Panc1 (cell line): ENCODE results near the gene ABCB1. TPM values are rescaled to one million over a fixed set of nuclear protein-coding genes. Genes with fewer than 3 reads are reported as not detected.

Experiments used
- ATAC-seq: fragments of 200-7000 bp; cut with Tn5 transposase; 2 replicates; pipeline ENCODE4 v1.9.1; 2020; ENCODE audit warnings: mild to moderate bottlenecking, moderate library complexity
- BruUV-seq: library from RNA; stranded (reverse); fragments of 400-500 nt; replicated peaks from 2 replicates; lab custom pipeline; 2021; lab: Mats Ljungman, UMichigan
- CTCF ChIA-PET: fragments of 300-600 bp; sonication (Branson Sonifier 250); formaldehyde crosslinking; loops from one replicate; lab custom pipeline; 2022; ENCODE audit warnings: antibody characterized with exemption; lab: Charles Lee
- POLR2A ChIA-PET: fragments of 300-600 bp; sonication (Branson Sonifier 250); formaldehyde crosslinking; loops from one replicate; lab custom pipeline; 2022; ENCODE audit warnings: antibody characterized with exemption; lab: Charles Lee
- DNase-seq: peaks from one replicate; pipeline ENCODE4 v3.0.0-alpha.2; 2010; ENCODE audit warnings: low read depth, low spot score
- H3K27ac ChIP-seq: 2 replicates; pipeline ENCODE4 v1.5.1; 2011; ENCODE audit warnings: mild to moderate bottlenecking, low read length, inconsistent platforms
- H3K27me3 ChIP-seq: fragments of 200-500 bp; sonication (Bioruptor generic); 2 replicates; pipeline ENCODE4 v1.6.0; 2014; ENCODE audit warnings: low read length, inconsistent platforms; ENCODE audit not compliant: control insufficient read depth, insufficient read depth
- H3K36me3 ChIP-seq: fragments of 200-500 bp; sonication (Bioruptor generic); 2 replicates; pipeline ENCODE4 v1.5.1; 2014; ENCODE audit warnings: inconsistent platforms, mild to moderate bottlenecking, low read length, moderate library complexity; ENCODE audit not compliant: control insufficient read depth, insufficient read depth
- H3K4me1 ChIP-seq: 2 replicates; pipeline ENCODE4 v1.5.1; 2011; ENCODE audit warnings: inconsistent platforms, mild to moderate bottlenecking, low read length, moderate library complexity; ENCODE audit not compliant: control insufficient read depth, insufficient read depth
- H3K4me3 ChIP-seq, 2 experiments: 2 replicates each; pipeline ENCODE4 v1.5.1; 2011 to 2012; ENCODE audit warnings: low read depth in 2 of 2, low read length in 2 of 2, mild to moderate bottlenecking in 2 of 2, inconsistent platforms in 1 of 2, moderate library complexity in 1 of 2
- H3K9me3 ChIP-seq: fragments of 200-500 bp; sonication (Bioruptor generic); 2 replicates; pipeline ENCODE4 v1.5.1; 2014; ENCODE audit warnings: low read depth, mild to moderate bottlenecking, inconsistent platforms, low read length, moderate library complexity; ENCODE audit not compliant: control insufficient read depth, insufficient read depth
- CTCF ChIP-seq: fragments of 450-650 bp; IDR thresholded peaks from 2 replicates; pipeline ENCODE4 v1.5.1; 2017; ENCODE audit warnings: mild to moderate bottlenecking
- POLR2AphosphoS5 ChIP-seq: IDR thresholded peaks from 2 replicates; pipeline ENCODE4 v1.6.1; 2012; ENCODE audit warnings: mild to moderate bottlenecking, low read depth, low read length, moderate library complexity
- REST ChIP-seq, 2 experiments: IDR thresholded peaks; 2 replicates each; pipeline ENCODE4 v1.6.1; 2011 to 2012; ENCODE audit warnings: low read depth in 2 of 2, control low read depth in 1 of 2, low read length in 1 of 2, mild to moderate bottlenecking in 1 of 2, moderate library complexity in 1 of 2; ENCODE audit not compliant: insufficient read depth in 1 of 2
- SIN3A ChIP-seq: IDR thresholded peaks from 2 replicates; pipeline ENCODE4 v1.6.1; 2012; ENCODE audit warnings: low read depth, mild to moderate bottlenecking, low read length, moderate library complexity, borderline replicate concordance; ENCODE audit not compliant: insufficient read depth
- TCF7L2 ChIP-seq: IDR thresholded peaks from 2 replicates; pipeline ENCODE4 v1.6.1; 2011; ENCODE audit warnings: mild to moderate bottlenecking, low read depth, low read length, inconsistent platforms
- in situ Hi-C: cut with HindIII; loops from 2 replicates; pipeline ENCODE4 v1.10.0; 2016; ENCODE audit warnings: low sequenced_read_pairs, low pct_unique_long_range_greater_than_20kb
- intact Hi-C: fragments of 100-400 bp; cut with micrococcal nuclease; formaldehyde crosslinking; loops from one replicate; pipeline ENCODE4 v1.10.0; 2022; ENCODE audit not compliant: unreplicated experiment
- total RNA-seq: library from RNA; stranded (reverse); gene quantifications from one replicate; pipeline ENCODE4 v1.2.1, GENCODE V29; 2021; ENCODE audit not compliant: unreplicated experiment

The ABCB1 gene
- total RNA-seq, 1 experiment from 2014 or later: 0.67 TPM

- BruUV-seq: no TSS peak
- DNase-seq: no peak
- ChIA-PET POLR2A (interaction anchor here (0.6 kb wide), 1 partner anchor 596 kb away, joined by 9 read pairs; no protein-coding TSS in a partner anchor), CTCF (no interaction called here)
- intact Hi-C loops (loop anchor here (5.0 kb wide), 1 partner anchor 248 kb away; the partner anchor contains the start of genes DBF4 and SLC25A40), in situ Hi-C loops (no loop called here)
- H3K4me1 ChIP-seq: no peaks in the 10 kb centered on the region
- H3K36me3 ChIP-seq: no peaks in the 10 kb centered on the region; the same call in 1 of the 2 replicates
- H3K27me3 ChIP-seq: peaks cover 9% of the 10 kb centered on the region
- ATAC-seq: 0 out of 2 replicates have a peak, but pooled peaks have one; percentile 39
- TF ChIP-seq CTCF (no peak), POLR2AphosphoS5 (no peak), SIN3A (no peak), TCF7L2 (no peak), REST (IDR thresholded peaks at IDR 0.05; ENCODE audit: insufficient read depth in 1 of 2, low read depth in 2 of 2, low read length in 1 of 2) (no peak)
- no peaks in the 10 kb centered on the region for H3K9me3 ChIP-seq
- H3K27ac ChIP-seq: no peak overlapping the region
- peak overlapping the region; percentile 59 to 68 for H3K4me3 ChIP-seq
Measured at GRCh38 chr7:87628780-87629569, 28.3 kb upstream of the ABCB1 start.

- TF ChIP-seq SIN3A: no peak
- no peak for TF ChIP-seq REST (IDR thresholded peaks at IDR 0.05; ENCODE audit: insufficient read depth in 1 of 2, low read depth in 2 of 2, low read length in 1 of 2)
- no peak for TF ChIP-seq POLR2AphosphoS5
- TF ChIP-seq TCF7L2: no peak
- no peak for TF ChIP-seq CTCF
- Histone ChIP-seq H3K9me3 (no peaks in the 10 kb centered on the region), H3K36me3 (no peaks in the 10 kb centered on the region; the same call in 1 of the 2 replicates), H3K4me1 (no peaks in the 10 kb centered on the region), H3K27me3 (peaks cover 9% of the 10 kb centered on the region), H3K4me3 (peak overlapping the region; percentile 59 to 68), H3K27ac (no peak overlapping the region)
- peak; percentile 71 for ATAC-seq
- in situ Hi-C loops (no loop called here), intact Hi-C loops (loop anchor here (5.0 kb wide), 1 partner anchor 250 kb away; the partner anchor contains the start of genes DBF4 and SLC25A40)
- no peak for DNase-seq
- ChIA-PET POLR2A (no interaction called here), CTCF (no interaction called here)
- no TSS peak for BruUV-seq
Measured at GRCh38 chr7:87627634-87627994, 26.9 kb upstream of the ABCB1 start.
